ENCODE measurements around the gene SLCO4A1. TPM values are rescaled to one million over a fixed set of nuclear protein-coding genes. Genes with fewer than 3 reads are reported as not detected.

SLCO4A1 gene, protein sequence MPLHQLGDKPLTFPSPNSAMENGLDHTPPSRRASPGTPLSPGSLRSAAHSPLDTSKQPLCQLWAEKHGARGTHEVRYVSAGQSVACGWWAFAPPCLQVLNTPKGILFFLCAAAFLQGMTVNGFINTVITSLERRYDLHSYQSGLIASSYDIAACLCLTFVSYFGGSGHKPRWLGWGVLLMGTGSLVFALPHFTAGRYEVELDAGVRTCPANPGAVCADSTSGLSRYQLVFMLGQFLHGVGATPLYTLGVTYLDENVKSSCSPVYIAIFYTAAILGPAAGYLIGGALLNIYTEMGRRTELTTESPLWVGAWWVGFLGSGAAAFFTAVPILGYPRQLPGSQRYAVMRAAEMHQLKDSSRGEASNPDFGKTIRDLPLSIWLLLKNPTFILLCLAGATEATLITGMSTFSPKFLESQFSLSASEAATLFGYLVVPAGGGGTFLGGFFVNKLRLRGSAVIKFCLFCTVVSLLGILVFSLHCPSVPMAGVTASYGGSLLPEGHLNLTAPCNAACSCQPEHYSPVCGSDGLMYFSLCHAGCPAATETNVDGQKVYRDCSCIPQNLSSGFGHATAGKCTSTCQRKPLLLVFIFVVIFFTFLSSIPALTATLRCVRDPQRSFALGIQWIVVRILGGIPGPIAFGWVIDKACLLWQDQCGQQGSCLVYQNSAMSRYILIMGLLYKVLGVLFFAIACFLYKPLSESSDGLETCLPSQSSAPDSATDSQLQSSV
- 15.7 and 36.3 TPM in 2 replicates for total RNA-seq

GRCh38 chr20:62642051-62642665 is at the start of gene SLCO4A1:
Gene SLCO4A1 (plus strand): TSS chr20:62642503. CDS start chr20:62656455, 13,952 bp downstream.

GRCh38 chr20:62708591-62709536 is 66.6 kb downstream of the SLCO4A1 start, which contains the start of gene NTSR1:
Gene NTSR1 (plus strand): TSS chr20:62708836. CDS start chr20:62709208, 372 bp downstream.

Other genes with a start within 250 kb of the SLCO4A1 start
- gene CABLES2, start 235.2 kb upstream of the SLCO4A1 start, total RNA-seq = 2.4 and 3.1 TPM in 2 replicates
- 2.4 and 3.5 TPM in 2 replicates for gene RBBP8NL, start 215.0 kb upstream of the SLCO4A1 start, total RNA-seq
- gene GATA5, start 166.5 kb upstream of the SLCO4A1 start, total RNA-seq = not detected in 2 replicates
- 0.11 TPM in 1 of 2 replicates, not detected in the other for gene NTSR1, start 66.3 kb downstream of the SLCO4A1 start, total RNA-seq
- gene MRGBP, start 154.0 kb downstream of the SLCO4A1 start, total RNA-seq = 15.7 and 18.8 TPM in 2 replicates
- 28.3 and 31.1 TPM in 2 replicates for gene OGFR, start 162.3 kb downstream of the SLCO4A1 start, total RNA-seq
- 3.1 and 7.0 TPM in 2 replicates for gene COL9A3, start 174.5 kb downstream of the SLCO4A1 start, total RNA-seq
- gene TCFL5, start 219.3 kb downstream of the SLCO4A1 start, total RNA-seq = 9.0 and 10.2 TPM in 2 replicates

Measured in placental epithelial cell (primary cell).